ENCODE results near the gene RHOV.

DNA sequence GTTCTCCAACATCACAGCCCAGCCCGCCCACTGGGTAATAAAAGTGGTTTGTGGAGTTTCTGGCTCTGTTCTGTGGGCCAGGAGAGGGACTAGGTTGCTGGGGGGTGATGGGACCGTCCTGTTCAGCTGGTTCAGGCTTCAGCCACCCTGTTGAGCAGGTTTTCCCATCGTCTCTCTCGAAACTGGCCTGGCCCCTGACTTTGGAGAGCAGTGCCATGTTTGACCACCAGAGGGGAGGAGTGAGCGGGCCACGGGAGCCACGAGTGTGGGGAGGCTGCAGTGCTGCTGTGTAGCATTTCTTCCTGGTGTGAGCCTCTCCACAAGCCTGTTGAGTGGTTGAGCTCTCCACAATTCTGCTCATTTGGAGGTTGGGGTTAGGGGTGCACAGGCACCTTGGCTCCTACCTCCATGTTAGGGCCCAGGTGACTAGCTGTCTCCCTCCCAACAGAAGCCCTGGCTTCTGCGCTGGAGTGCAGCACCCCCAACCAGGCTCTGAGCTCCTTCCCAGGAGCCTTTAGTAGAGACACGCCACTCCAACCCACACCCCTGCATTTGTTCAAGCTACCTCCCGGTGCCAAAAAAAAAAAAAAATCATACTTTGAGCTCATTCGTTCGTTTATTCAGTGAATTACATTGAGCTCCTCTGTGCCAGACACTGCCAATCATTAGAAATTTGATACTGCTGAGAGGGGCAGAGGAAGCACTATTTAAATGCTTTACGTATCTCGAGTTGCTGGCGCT is 16.3 kb downstream of the RHOV start:
- TF ChIP-seq POLR2A (IDR thresholded peaks at IDR 0.05; ENCODE audit: low read depth, low read length): no peak
- TF ChIP-seq, protein P1, sequence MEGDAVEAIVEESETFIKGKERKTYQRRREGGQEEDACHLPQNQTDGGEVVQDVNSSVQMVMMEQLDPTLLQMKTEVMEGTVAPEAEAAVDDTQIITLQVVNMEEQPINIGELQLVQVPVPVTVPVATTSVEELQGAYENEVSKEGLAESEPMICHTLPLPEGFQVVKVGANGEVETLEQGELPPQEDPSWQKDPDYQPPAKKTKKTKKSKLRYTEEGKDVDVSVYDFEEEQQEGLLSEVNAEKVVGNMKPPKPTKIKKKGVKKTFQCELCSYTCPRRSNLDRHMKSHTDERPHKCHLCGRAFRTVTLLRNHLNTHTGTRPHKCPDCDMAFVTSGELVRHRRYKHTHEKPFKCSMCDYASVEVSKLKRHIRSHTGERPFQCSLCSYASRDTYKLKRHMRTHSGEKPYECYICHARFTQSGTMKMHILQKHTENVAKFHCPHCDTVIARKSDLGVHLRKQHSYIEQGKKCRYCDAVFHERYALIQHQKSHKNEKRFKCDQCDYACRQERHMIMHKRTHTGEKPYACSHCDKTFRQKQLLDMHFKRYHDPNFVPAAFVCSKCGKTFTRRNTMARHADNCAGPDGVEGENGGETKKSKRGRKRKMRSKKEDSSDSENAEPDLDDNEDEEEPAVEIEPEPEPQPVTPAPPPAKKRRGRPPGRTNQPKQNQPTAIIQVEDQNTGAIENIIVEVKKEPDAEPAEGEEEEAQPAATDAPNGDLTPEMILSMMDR (conservative IDR thresholded peaks at IDR 0.05; ENCODE audit: low read depth, low read length): peak; percentile 91
- no peak for TF ChIP-seq MAFK (IDR thresholded peaks at IDR 0.05; ENCODE audit: low read depth, low read length)
- no peak for TF ChIP-seq RFX5 (IDR thresholded peaks at IDR 0.05; ENCODE audit: low read depth, low read length)
- TF ChIP-seq FOS (IDR thresholded peaks at IDR 0.05; ENCODE audit: low read depth, low read length): no peak
- no peak for TF ChIP-seq CEBPB (IDR thresholded peaks at IDR 0.05; ENCODE audit: low read depth, low read length)
- peak; percentile 86 for TF ChIP-seq SMC3 (IDR thresholded peaks at IDR 0.05; ENCODE audit: low read depth, low read length)
- TF ChIP-seq RAD21 (IDR thresholded peaks at IDR 0.05; ENCODE audit: low read length): peak; percentile 77
- no peak for TF ChIP-seq BHLHE40 (IDR thresholded peaks at IDR 0.05; ENCODE audit: low read depth, low read length)
- 0 out of 2 replicates have a peak, but pooled peaks have one; percentile 23 for TF ChIP-seq MXI1 (IDR thresholded peaks at IDR 0.05; ENCODE audit: borderline replicate concordance, low read depth, low read length)
- TF ChIP-seq MAZ (IDR thresholded peaks at IDR 0.05; ENCODE audit: borderline replicate concordance, low read depth, low read length): peak; percentile 63; the same call in 1 of the 2 replicates
- no peak for TF ChIP-seq USF2 (IDR thresholded peaks at IDR 0.05; ENCODE audit: low read depth, low read length)

Data from IMR-90 (cell line).